Colonic mucosa (tissue), 4 donors: Measurements from ENCODE around the gene C10orf90. TPM values are rescaled to one million over a fixed set of nuclear protein-coding genes. Genes with fewer than 3 reads are reported as not detected.

Experiments used
- DNase-seq: peaks from one replicate; pipeline ENCODE4 v3.0.0-alpha.2; 2020
- H3K27ac ChIP-seq: fragments of 200-600 bp; one replicate; pipeline ENCODE4 v1.8.0; 2021
- H3K27me3 ChIP-seq: fragments of 200-600 bp; one replicate; pipeline ENCODE4 v1.8.0; 2021
- H3K36me3 ChIP-seq: fragments of 200-600 bp; one replicate; pipeline ENCODE4 v1.8.0; 2021
- H3K4me1 ChIP-seq: fragments of 200-600 bp; one replicate; pipeline ENCODE4 v1.8.0; 2021; ENCODE audit warnings: mild to moderate bottlenecking
- H3K4me3 ChIP-seq: fragments of 200-600 bp; one replicate; pipeline ENCODE4 v1.8.0; 2021
- H3K9ac ChIP-seq, 2 donors: one replicate each; pipeline ENCODE4 v1.7.0; 2013; ENCODE audit warnings: control low read depth in 2 of 2, low read depth in 2 of 2, low read length in 2 of 2
- H3K9me3 ChIP-seq: fragments of 200-600 bp; one replicate; pipeline ENCODE4 v1.8.0; 2021
- intact Hi-C: fragments of 100-400 bp; cut with DNase I; formaldehyde crosslinking; loops from one replicate; pipeline ENCODE4 v1.14.1; 2022
- total RNA-seq, 2 donors: library from RNA; stranded (reverse); fragmentation: NEBNext Ultra II Directional in 1 of 2; extraction: Animal tissue kit (Norgen Biotek cat#: 25700) in 1 of 2; gene quantifications; one replicate each; pipeline ENCODE4 v1.2.1, GENCODE V29; 2021
- TF ChIP-seq, protein P1 (sequence below): fragments of 200-600 bp; IDR thresholded peaks from one replicate; pipeline ENCODE4 v1.8.0; 2022; ENCODE audit warnings: antibody characterized with exemption, mild to moderate bottlenecking
- donor health status: healthy.
- donor health status: DM: no; HTN: no; CAD: no.
- donor health status: DM: no; HTN: no; CAD: no.

C10orf90 gene
- total RNA-seq, 2 donors from 2014 or later = not detected

DNA sequence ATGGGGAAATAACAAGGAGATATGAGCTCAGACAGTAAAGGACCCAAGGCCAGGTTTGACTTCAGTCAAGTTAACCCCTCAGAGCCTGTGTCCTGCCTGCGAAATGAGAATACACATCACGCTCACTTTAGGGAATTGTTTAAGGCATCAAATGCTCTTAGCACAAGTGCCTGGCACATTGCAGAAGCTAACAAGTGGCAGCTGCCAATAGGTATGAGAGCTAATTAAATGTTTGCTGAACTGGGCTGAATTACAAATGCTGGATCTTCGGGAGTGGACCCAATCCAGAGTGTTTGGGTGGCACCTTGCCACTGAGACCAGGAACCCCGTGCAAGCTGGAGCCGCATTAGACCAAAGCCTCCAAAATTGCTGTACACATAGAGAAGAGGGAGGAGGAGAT, 136.8 kb downstream of the C10orf90 start:
- H3K4me1 ChIP-seq = no peaks in the 10 kb centered on the region
- H3K36me3 ChIP-seq = no peaks in the 10 kb centered on the region
- DNase-seq = no peak
- intact Hi-C loops = no loop called here
- TF ChIP-seq, protein P1, sequence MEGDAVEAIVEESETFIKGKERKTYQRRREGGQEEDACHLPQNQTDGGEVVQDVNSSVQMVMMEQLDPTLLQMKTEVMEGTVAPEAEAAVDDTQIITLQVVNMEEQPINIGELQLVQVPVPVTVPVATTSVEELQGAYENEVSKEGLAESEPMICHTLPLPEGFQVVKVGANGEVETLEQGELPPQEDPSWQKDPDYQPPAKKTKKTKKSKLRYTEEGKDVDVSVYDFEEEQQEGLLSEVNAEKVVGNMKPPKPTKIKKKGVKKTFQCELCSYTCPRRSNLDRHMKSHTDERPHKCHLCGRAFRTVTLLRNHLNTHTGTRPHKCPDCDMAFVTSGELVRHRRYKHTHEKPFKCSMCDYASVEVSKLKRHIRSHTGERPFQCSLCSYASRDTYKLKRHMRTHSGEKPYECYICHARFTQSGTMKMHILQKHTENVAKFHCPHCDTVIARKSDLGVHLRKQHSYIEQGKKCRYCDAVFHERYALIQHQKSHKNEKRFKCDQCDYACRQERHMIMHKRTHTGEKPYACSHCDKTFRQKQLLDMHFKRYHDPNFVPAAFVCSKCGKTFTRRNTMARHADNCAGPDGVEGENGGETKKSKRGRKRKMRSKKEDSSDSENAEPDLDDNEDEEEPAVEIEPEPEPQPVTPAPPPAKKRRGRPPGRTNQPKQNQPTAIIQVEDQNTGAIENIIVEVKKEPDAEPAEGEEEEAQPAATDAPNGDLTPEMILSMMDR = no peak
- H3K9me3 ChIP-seq = no peaks in the 10 kb centered on the region
- no peak overlapping the region for H3K27ac ChIP-seq
- H3K4me3 ChIP-seq = no peak overlapping the region
- H3K9ac ChIP-seq = no peak overlapping the region
- no peaks in the 10 kb centered on the region for H3K27me3 ChIP-seq

DNA sequence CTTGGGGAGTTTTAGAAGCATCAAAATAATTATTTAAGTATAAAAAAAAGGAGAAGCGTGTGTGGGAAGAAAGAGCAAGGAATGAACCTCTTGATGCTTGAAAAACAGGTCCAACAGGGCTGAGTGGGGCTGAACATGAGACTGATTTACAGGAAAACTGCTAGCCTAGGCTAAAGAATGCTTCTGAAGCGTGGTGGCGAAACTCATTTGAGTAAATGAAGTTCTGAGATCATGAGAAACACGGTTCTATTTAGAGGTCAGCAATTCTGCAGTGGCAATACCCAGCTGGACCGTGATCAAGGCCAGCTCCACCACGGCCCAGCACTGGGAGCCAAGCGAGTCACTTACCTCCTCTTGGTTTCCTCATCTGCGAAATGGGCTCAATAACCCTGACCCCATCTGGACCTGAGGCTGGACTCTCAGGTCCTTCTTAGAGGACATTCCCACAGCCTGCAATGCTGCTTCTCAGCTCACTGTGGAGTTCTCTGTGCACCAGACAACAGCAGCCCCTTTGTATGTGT, 142.1 kb downstream of the C10orf90 start:
- H3K9me3 ChIP-seq = no peaks in the 10 kb centered on the region
- H3K27ac ChIP-seq = no peak overlapping the region
- intact Hi-C loops = no loop called here
- H3K36me3 ChIP-seq = no peaks in the 10 kb centered on the region
- TF ChIP-seq, protein P1 = no peak
- no peak for DNase-seq
- no peaks in the 10 kb centered on the region for H3K27me3 ChIP-seq
- H3K9ac ChIP-seq = no peak overlapping the region
- no peaks in the 10 kb centered on the region for H3K4me1 ChIP-seq
- no peak overlapping the region for H3K4me3 ChIP-seq

DNA sequence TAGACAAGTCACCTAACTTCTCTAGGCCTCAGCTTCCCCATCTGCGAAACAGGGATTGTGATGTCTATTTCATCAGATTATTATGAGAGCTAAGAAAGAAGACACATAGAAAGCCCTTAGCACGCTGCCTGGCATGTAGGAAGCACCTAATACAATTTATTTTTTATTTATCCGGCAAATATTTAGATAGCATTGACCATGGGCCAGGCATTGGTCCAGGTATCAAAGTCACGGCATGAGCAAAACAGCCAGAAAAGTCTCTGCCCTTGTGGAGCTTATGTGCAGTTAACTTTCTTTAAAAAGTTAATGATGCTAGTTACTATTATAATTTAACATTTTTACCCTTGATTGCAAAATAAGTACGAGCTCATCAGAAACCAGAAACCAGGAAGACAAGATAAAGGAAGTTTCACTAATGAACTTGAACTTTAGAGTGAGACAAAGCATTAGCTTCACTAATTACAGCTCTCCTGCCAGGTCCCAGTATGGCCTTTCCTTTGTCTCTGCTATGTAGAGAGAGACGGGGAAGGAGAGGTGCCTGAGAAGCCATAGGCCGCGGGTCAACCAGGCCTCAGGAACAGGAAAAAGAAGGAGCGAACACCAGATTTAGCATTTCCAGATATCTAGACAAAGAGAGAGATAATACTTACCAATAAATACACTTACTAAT, 142.7 kb downstream of the C10orf90 start:
- no peak overlapping the region for H3K4me3 ChIP-seq
- no peak overlapping the region for H3K27ac ChIP-seq
- DNase-seq = no peak
- TF ChIP-seq, protein P1 = no peak
- H3K4me1 ChIP-seq = no peaks in the 10 kb centered on the region
- H3K9ac ChIP-seq = no peak overlapping the region
- no peaks in the 10 kb centered on the region for H3K9me3 ChIP-seq
- no peaks in the 10 kb centered on the region for H3K27me3 ChIP-seq
- intact Hi-C loops = no loop called here
- no peaks in the 10 kb centered on the region for H3K36me3 ChIP-seq

DNA sequence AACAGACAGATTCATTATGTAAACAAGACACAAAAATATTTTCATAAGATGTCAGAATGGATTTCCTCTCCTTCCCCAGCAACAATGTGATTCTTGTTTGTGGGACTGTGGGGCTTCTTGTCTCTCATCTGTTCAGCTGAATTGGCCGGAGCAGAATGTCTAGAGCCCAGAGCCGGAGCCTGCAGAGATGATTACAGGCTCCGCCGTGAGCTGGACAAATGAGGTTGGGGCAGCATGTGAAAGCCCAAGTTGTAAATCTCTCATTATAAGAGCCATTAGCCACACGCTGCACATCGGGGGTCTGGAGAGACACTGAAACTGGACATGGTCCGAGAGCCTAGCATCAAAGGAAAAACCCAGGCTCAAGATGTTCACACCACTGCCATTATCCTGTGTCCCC, 145.2 kb downstream of the C10orf90 start:
- H3K9ac ChIP-seq = no peak overlapping the region
- TF ChIP-seq, protein P1 = no peak
- no peak overlapping the region for H3K4me3 ChIP-seq
- H3K9me3 ChIP-seq = no peaks in the 10 kb centered on the region
- no peak overlapping the region for H3K27ac ChIP-seq
- intact Hi-C loops = no loop called here
- DNase-seq = no peak
- no peaks in the 10 kb centered on the region for H3K27me3 ChIP-seq
- H3K4me1 ChIP-seq = no peaks in the 10 kb centered on the region
- no peaks in the 10 kb centered on the region for H3K36me3 ChIP-seq

DNA sequence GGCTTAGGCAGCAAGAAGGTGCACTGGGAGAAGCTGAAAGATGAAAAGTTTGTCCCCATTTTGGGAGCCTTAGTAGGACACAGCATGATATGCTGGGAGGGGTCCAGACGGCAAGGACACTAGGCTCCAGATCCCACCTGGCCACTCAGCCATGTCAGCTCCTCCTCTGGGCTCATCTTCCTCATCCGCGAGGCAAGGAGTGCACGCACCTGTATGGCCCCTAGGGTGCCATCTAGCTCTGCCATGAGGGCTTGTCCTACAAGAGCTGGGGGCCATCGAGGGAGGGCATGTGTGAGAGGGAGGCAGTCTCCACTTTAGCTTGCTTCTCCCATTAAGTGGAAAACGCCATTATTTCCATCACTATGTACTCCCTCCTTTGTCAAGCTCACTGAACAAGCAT, 146.0 kb downstream of the C10orf90 start:
- TF ChIP-seq, protein P1 = no peak
- H3K27ac ChIP-seq = no peak overlapping the region
- intact Hi-C loops = no loop called here
- H3K9ac ChIP-seq = no peak overlapping the region
- H3K4me1 ChIP-seq = no peaks in the 10 kb centered on the region
- H3K4me3 ChIP-seq = no peak overlapping the region
- H3K36me3 ChIP-seq = no peaks in the 10 kb centered on the region
- DNase-seq = no peak
- H3K9me3 ChIP-seq = no peaks in the 10 kb centered on the region
- H3K27me3 ChIP-seq = no peaks in the 10 kb centered on the region
